Natural killer cell (primary cell): ENCODE results near the gene PABPN1L. TPM values are rescaled to one million over a fixed set of nuclear protein-coding genes. Genes with fewer than 3 reads are reported as not detected.

Source experiments
- ATAC-seq, 3 donors: fragments of 150-1000 bp in 2 of 3; fragments of 200-7000 bp in 1 of 3; cut with Tn5 transposase; 1 replicate in 1 of 3; 2 replicates in 2 of 3; pipeline ENCODE4 v1.10.0; 2021; ENCODE audit warnings: mild to moderate bottlenecking in 2 of 3, moderate library complexity in 2 of 3
- DNase-seq, 2 donors: peaks; one replicate each; pipeline versions ENCODE4 v3.0.0 to v3.0.0-alpha.2; 2013 to 2021; ENCODE audit warnings: mixed read lengths in 1 of 2
- H3K27ac ChIP-seq: one replicate; pipeline ENCODE4 v1.5.1; 2013; ENCODE audit warnings: mild to moderate bottlenecking, low read length
- H3K27me3 ChIP-seq: one replicate; pipeline ENCODE4 v1.6.1; 2013; ENCODE audit warnings: low read length; ENCODE audit not compliant: control insufficient read depth, insufficient read depth
- H3K36me3 ChIP-seq: one replicate; pipeline ENCODE4 v1.6.1; 2013; ENCODE audit warnings: low read length; ENCODE audit not compliant: control insufficient read depth, insufficient read depth
- H3K4me1 ChIP-seq: one replicate; pipeline ENCODE4 v1.6.1; 2013; ENCODE audit warnings: low read length; ENCODE audit not compliant: control insufficient read depth, insufficient read depth
- H3K4me3 ChIP-seq: one replicate; pipeline ENCODE4 v1.5.1; 2013; ENCODE audit warnings: low read length
- H3K9me3 ChIP-seq: one replicate; pipeline ENCODE4 v1.6.1; 2013; ENCODE audit warnings: low read length; ENCODE audit not compliant: control insufficient read depth, insufficient read depth
- H3K27ac Mint-ChIP-seq, 2 donors: one replicate each; pipeline ENCODE4 v1.8.0; 2022; ENCODE audit warnings: mild to moderate bottlenecking in 2 of 2, mixed read lengths in 2 of 2, moderate library complexity in 1 of 2
- H3K27me3 Mint-ChIP-seq, 2 donors: one replicate each; pipeline ENCODE4 v1.8.0; 2022; ENCODE audit warnings: low read depth in 2 of 2, mixed read lengths in 2 of 2
- H3K36me3 Mint-ChIP-seq: one replicate; pipeline ENCODE4 v1.8.0; 2022; ENCODE audit warnings: mixed read lengths
- H3K4me1 Mint-ChIP-seq, 2 donors: one replicate each; pipeline ENCODE4 v1.8.0; 2022; ENCODE audit warnings: mixed read lengths in 2 of 2
- H3K4me3 Mint-ChIP-seq: one replicate; pipeline ENCODE4 v1.8.0; 2022; ENCODE audit warnings: mild to moderate bottlenecking, moderate library complexity, mixed read lengths
- H3K9me3 Mint-ChIP-seq, 2 donors: one replicate each; pipeline ENCODE4 v1.8.0; 2022; ENCODE audit warnings: mixed read lengths in 2 of 2
- CTCF ChIP-seq: fragments of 200-600 bp; IDR thresholded peaks from one replicate; pipeline ENCODE4 v1.8.0; 2022; ENCODE audit warnings: antibody characterized with exemption
- WGBS: methylation state at CpG from one replicate; pipeline ENCODE4 v1.1.7; 2013; ENCODE audit warnings: missing lambda C conversion rate; ENCODE audit not compliant: insufficient coverage; 5-methylcytosine and 5-hydroxymethylcytosine counted together
- intact Hi-C: fragments of 100-400 bp; cut with micrococcal nuclease; formaldehyde crosslinking; loops from one replicate; pipeline ENCODE4 v1.14.2; 2022
- total RNA-seq, 4 donors: library from RNA; stranded (reverse); fragments of 120-200 nt in 1 of 4; gene quantifications; one replicate each; pipeline versions ENCODE4 v1.2.3 to v1.2.4, GENCODE V29; 2013 to 2022

Gene PABPN1L
- total RNA-seq, 3 donors from 2014 or later (not counting 1 experiment from before 2014, with no cell fraction given): 0.43 TPM; not detected in 2

- H3K4me3 Mint-ChIP-seq: no peak overlapping the region
- no peaks in the 10 kb centered on the region for H3K9me3 Mint-ChIP-seq
- no peak for DNase-seq
- H3K4me1 ChIP-seq: no peaks in the 10 kb centered on the region
- intact Hi-C loops: no loop called here
- H3K27ac Mint-ChIP-seq: no peak overlapping the region
- 99% methylated on average over 22 of the region's 22 CpGs for WGBS
- no peaks in the 10 kb centered on the region for H3K36me3 Mint-ChIP-seq
- H3K9me3 ChIP-seq: no peaks in the 10 kb centered on the region
- no peak for TF ChIP-seq CTCF
- peaks cover 4 to 7% of the 10 kb centered on the region in 2 donors for H3K27me3 Mint-ChIP-seq
- H3K36me3 ChIP-seq: no peaks in the 10 kb centered on the region
- H3K27ac ChIP-seq: no peak overlapping the region
- H3K27me3 ChIP-seq: peaks cover 6% of the 10 kb centered on the region
- no peak for ATAC-seq
- H3K4me1 Mint-ChIP-seq: no peaks in the 10 kb centered on the region
- no peak overlapping the region for H3K4me3 ChIP-seq
Measured at GRCh38 chr16:88875703-88876234, 9.3 kb upstream of the PABPN1L start.

GRCh38 chr16:88874938-88875599 lies 8.6 kb upstream of the PABPN1L start:
- no peak overlapping the region for H3K27ac ChIP-seq
- H3K9me3 Mint-ChIP-seq: no peaks in the 10 kb centered on the region
- TF ChIP-seq CTCF: no peak
- DNase-seq: no peak
- WGBS: 94% methylated on average over 34 of the region's 34 CpGs
- H3K9me3 ChIP-seq: no peaks in the 10 kb centered on the region
- no peaks in the 10 kb centered on the region for H3K36me3 ChIP-seq
- no peak overlapping the region for H3K4me3 Mint-ChIP-seq
- no peaks in the 10 kb centered on the region for H3K4me1 ChIP-seq
- no peaks in the 10 kb centered on the region for H3K4me1 Mint-ChIP-seq
- intact Hi-C loops: no loop called here
- peaks cover 8 to 10% of the 10 kb centered on the region in 2 donors for H3K27me3 Mint-ChIP-seq
- peaks cover 8% of the 10 kb centered on the region for H3K27me3 ChIP-seq
- ATAC-seq: no peak
- no peaks in the 10 kb centered on the region for H3K36me3 Mint-ChIP-seq
- no peak overlapping the region for H3K4me3 ChIP-seq
- no peak overlapping the region for H3K27ac Mint-ChIP-seq

GRCh38 chr16:88872650-88873331 lies 6.3 kb upstream of the PABPN1L start:
- H3K9me3 Mint-ChIP-seq: no peaks in the 10 kb centered on the region

More at GRCh38 chr16:88872650-88873331, 6.3 kb upstream of the PABPN1L start:
- no peak for TF ChIP-seq CTCF
- H3K4me3 Mint-ChIP-seq: no peak overlapping the region
- no peak for DNase-seq
- H3K4me1 Mint-ChIP-seq: no peaks in the 10 kb centered on the region
- Histone ChIP-seq H3K4me3 (no peak overlapping the region), H3K36me3 (no peaks in the 10 kb centered on the region), H3K4me1 (no peaks in the 10 kb centered on the region), H3K9me3 (no peaks in the 10 kb centered on the region), H3K27ac (no peak overlapping the region), H3K27me3 (peaks cover 8% of the 10 kb centered on the region)
- 71% methylated on average over 25 of the region's 25 CpGs for WGBS
- peaks cover 10 to 13% of the 10 kb centered on the region in 2 donors for H3K27me3 Mint-ChIP-seq
- no peak for ATAC-seq
- no peaks in the 10 kb centered on the region for H3K36me3 Mint-ChIP-seq
- intact Hi-C loops: no loop called here
- H3K27ac Mint-ChIP-seq: no peak overlapping the region
